A673 (cell line): ENCODE data around the gene FBXO48. TPM values are rescaled to one million over a fixed set of nuclear protein-coding genes. Genes with fewer than 3 reads are reported as not detected.

ENCODE experiments used
- BruUV-seq: library from RNA; stranded (reverse); fragments of 400-500 nt; replicated peaks from 2 replicates; lab custom pipeline; 2021; lab: Mats Ljungman, UMichigan
- CTCF ChIA-PET: fragments of 300-600 bp; sonication (Branson Sonifier 250); formaldehyde crosslinking; loops from one replicate; lab custom pipeline; 2022; ENCODE audit warnings: antibody characterized with exemption; lab: Charles Lee
- POLR2A ChIA-PET: fragments of 300-600 bp; sonication (Branson Sonifier 250); formaldehyde crosslinking; loops from one replicate; lab custom pipeline; 2022; ENCODE audit warnings: antibody characterized with exemption; ENCODE audit not compliant: low non-redundant PET; lab: Charles Lee
- DNase-seq: peaks from one replicate; pipeline ENCODE4 v3.0.0-alpha.2; 2015; ENCODE audit warnings: low spot score
- H3K27ac ChIP-seq: fragments of 200-600 bp; sonication (generic); 2 replicates; pipeline ENCODE4 v1.5.1; 2016; ENCODE audit warnings: mixed run types, low read depth, mild to moderate bottlenecking, mixed read lengths, antibody characterized with exemption, low read length; ENCODE audit not compliant: poor library complexity, severe bottlenecking
- H3K27me3 ChIP-seq: fragments of 200-600 bp; sonication (generic); replicated peaks from 2 replicates; pipeline ENCODE4 v1.6.1; 2017; ENCODE audit warnings: mixed run types, low read depth, mild to moderate bottlenecking, mixed read lengths, antibody characterized with exemption, low read length; ENCODE audit not compliant: insufficient read depth, poor library complexity
- H3K36me3 ChIP-seq: fragments of 200-600 bp; sonication (generic); 2 replicates; pipeline ENCODE4 v1.6.1; 2016; ENCODE audit warnings: mixed run types, mild to moderate bottlenecking, mixed read lengths, antibody characterized with exemption, low read length; ENCODE audit not compliant: insufficient read depth, poor library complexity, severe bottlenecking
- H3K4me1 ChIP-seq: fragments of 200-600 bp; sonication (generic); 2 replicates; pipeline ENCODE4 v1.6.1; 2017; ENCODE audit warnings: mixed run types, mild to moderate bottlenecking, mixed read lengths, antibody characterized with exemption, low read length; ENCODE audit not compliant: insufficient read depth, poor library complexity, severe bottlenecking
- H3K4me3 ChIP-seq: fragments of 200-600 bp; sonication (generic); 2 replicates; pipeline ENCODE4 v1.5.1; 2016; ENCODE audit warnings: low read depth, mixed run types, mild to moderate bottlenecking, mixed read lengths, low read length; ENCODE audit not compliant: poor library complexity, severe bottlenecking
- H3K9me3 ChIP-seq: fragments of 200-600 bp; sonication (generic); 2 replicates; pipeline ENCODE4 v1.6.1; 2016; ENCODE audit warnings: mixed run types, low read depth, mild to moderate bottlenecking, mixed read lengths, antibody characterized with exemption, low read length; ENCODE audit not compliant: poor library complexity, severe bottlenecking
- EZH2 ChIP-seq: fragments of 200-600 bp; sonication (generic); IDR thresholded peaks from 2 replicates; pipeline ENCODE4 v1.6.1; 2017; ENCODE audit warnings: borderline replicate concordance, low read depth, mild to moderate bottlenecking, mixed read lengths, antibody characterized with exemption, low read length; ENCODE audit not compliant: poor library complexity, severe bottlenecking
- intact Hi-C: fragments of 100-400 bp; cut with micrococcal nuclease; formaldehyde crosslinking; loops from one replicate; pipeline ENCODE4 v1.10.0; 2022; ENCODE audit not compliant: unreplicated experiment
- total RNA-seq: library from RNA; stranded (reverse); gene quantifications from 2 replicates; pipeline ENCODE4 v1.2.3, GENCODE V29; 2021
- TF ChIP-seq, protein P1 (sequence below): fragments of 300-800, 200-600 bp; sonication (generic); conservative IDR thresholded peaks from 2 replicates; pipeline ENCODE4 v1.5.1; 2017; ENCODE audit warnings: low read depth, mild to moderate bottlenecking, antibody characterized with exemption, low read length, moderate library complexity, mixed read lengths

FBXO48 gene
- total RNA-seq, 1 experiment from 2014 or later = 2.0 TPM

GRCh38 chr2:68411397-68412126, 55.5 kb downstream of the FBXO48 start:
- Histone ChIP-seq H3K27me3 (no peaks in the 10 kb centered on the region), H3K4me1 (no peaks in the 10 kb centered on the region), H3K36me3 (no peaks in the 10 kb centered on the region), H3K9me3 (no peaks in the 10 kb centered on the region), H3K4me3 (no peak overlapping the region), H3K27ac (no peak overlapping the region)
- no peak for DNase-seq
- TF ChIP-seq, protein P1, sequence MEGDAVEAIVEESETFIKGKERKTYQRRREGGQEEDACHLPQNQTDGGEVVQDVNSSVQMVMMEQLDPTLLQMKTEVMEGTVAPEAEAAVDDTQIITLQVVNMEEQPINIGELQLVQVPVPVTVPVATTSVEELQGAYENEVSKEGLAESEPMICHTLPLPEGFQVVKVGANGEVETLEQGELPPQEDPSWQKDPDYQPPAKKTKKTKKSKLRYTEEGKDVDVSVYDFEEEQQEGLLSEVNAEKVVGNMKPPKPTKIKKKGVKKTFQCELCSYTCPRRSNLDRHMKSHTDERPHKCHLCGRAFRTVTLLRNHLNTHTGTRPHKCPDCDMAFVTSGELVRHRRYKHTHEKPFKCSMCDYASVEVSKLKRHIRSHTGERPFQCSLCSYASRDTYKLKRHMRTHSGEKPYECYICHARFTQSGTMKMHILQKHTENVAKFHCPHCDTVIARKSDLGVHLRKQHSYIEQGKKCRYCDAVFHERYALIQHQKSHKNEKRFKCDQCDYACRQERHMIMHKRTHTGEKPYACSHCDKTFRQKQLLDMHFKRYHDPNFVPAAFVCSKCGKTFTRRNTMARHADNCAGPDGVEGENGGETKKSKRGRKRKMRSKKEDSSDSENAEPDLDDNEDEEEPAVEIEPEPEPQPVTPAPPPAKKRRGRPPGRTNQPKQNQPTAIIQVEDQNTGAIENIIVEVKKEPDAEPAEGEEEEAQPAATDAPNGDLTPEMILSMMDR = no peak
- TF ChIP-seq EZH2 = no peak
- intact Hi-C loops = no loop called here
- CTCF ChIA-PET = no interaction called here
- POLR2A ChIA-PET = no interaction called here
- no TSS peak for BruUV-seq

Other genes starting within 250 kb of the FBXO48 start
- gene PPP3R1, start 214.8 kb downstream of the FBXO48 start, total RNA-seq = 83.8 and 86.0 TPM in 2 replicates
- 18.4 and 22.2 TPM in 2 replicates for gene CNRIP1, start 147.3 kb downstream of the FBXO48 start, total RNA-seq
- gene PLEK, start 102.0 kb downstream of the FBXO48 start, total RNA-seq = not detected in 2 replicates
- 5.5 and 6.4 TPM in 2 replicates for gene APLF, start 291 bp upstream of the FBXO48 start, total RNA-seq
- 15.7 and 19.6 TPM in 2 replicates for gene PROKR1, start 176.3 kb upstream of the FBXO48 start, total RNA-seq